Loucy (cell line): ENCODE data around the gene ATAD3B.

Experiments used
- H2AFZ ChIP-seq: fragments of 200-600 bp; sonication (generic); 2 replicates; pipeline ENCODE4 v1.6.0; 2016; ENCODE audit warnings: antibody characterized with exemption, mild to moderate bottlenecking, low read length, moderate library complexity
- H3F3A ChIP-seq: fragments of 200-600 bp; 2 replicates; pipeline ENCODE4 v1.6.0; 2016; ENCODE audit warnings: antibody characterized with exemption, low read depth, mild to moderate bottlenecking
- H3K27me3 ChIP-seq: fragments of 200-600 bp; sonication (generic); 2 replicates; pipeline ENCODE4 v1.6.1; 2014; ENCODE audit warnings: low read length, mild to moderate bottlenecking; ENCODE audit not compliant: insufficient read depth, poor library complexity, severe bottlenecking
- H3K36me3 ChIP-seq: fragments of 200-600 bp; sonication (generic); 2 replicates; pipeline ENCODE4 v1.6.1; 2016; ENCODE audit warnings: low read length; ENCODE audit not compliant: insufficient read depth
- H3K4me1 ChIP-seq: fragments of 200-600 bp; sonication (generic); 2 replicates; pipeline ENCODE4 v1.5.1; 2014; ENCODE audit warnings: low read length, mild to moderate bottlenecking; ENCODE audit not compliant: insufficient read depth, poor library complexity, severe bottlenecking
- H3K4me2 ChIP-seq: fragments of 200-600 bp; sonication (generic); 2 replicates; pipeline ENCODE4 v1.6.0; 2014; ENCODE audit warnings: antibody characterized with exemption, low read length, low read depth, mild to moderate bottlenecking; ENCODE audit not compliant: poor library complexity, severe bottlenecking
- H3K4me3 ChIP-seq: fragments of 200-600 bp; sonication (generic); 2 replicates; pipeline ENCODE4 v1.5.1; 2014; ENCODE audit warnings: low read length, mild to moderate bottlenecking, mixed read lengths; ENCODE audit not compliant: poor library complexity, severe bottlenecking
- H3K79me2 ChIP-seq: fragments of 200-600 bp; sonication (generic); 2 replicates; pipeline ENCODE4 v1.6.1; 2014; ENCODE audit warnings: low read length; ENCODE audit not compliant: insufficient read depth
- H3K9ac ChIP-seq: fragments of 200-600 bp; sonication (generic); 2 replicates; pipeline ENCODE4 v1.6.0; 2014; ENCODE audit warnings: mild to moderate bottlenecking, low read depth, low read length, moderate library complexity; ENCODE audit not compliant: poor library complexity, severe bottlenecking
- H3K9me2 ChIP-seq: fragments of 200-600 bp; sonication (generic); replicated peaks from 2 replicates; pipeline ENCODE4 v1.6.1; 2016; ENCODE audit warnings: low read depth, low read length, mixed read lengths
- H3K9me3 ChIP-seq: fragments of 200-600 bp; sonication (generic); 2 replicates; pipeline ENCODE4 v1.6.1; 2014; ENCODE audit warnings: mild to moderate bottlenecking, antibody characterized with exemption, low read length, low read depth; ENCODE audit not compliant: insufficient read depth
- H4K20me1 ChIP-seq: fragments of 200-600 bp; sonication (generic); 2 replicates; pipeline ENCODE4 v1.6.0; 2014; ENCODE audit warnings: antibody characterized with exemption, low read length, mild to moderate bottlenecking; ENCODE audit not compliant: insufficient read depth, poor library complexity, severe bottlenecking
- EZH2phosphoT487 ChIP-seq: fragments of 200-600 bp; IDR thresholded peaks from 2 replicates; pipeline ENCODE4 v1.6.1; 2018; ENCODE audit warnings: antibody characterized with exemption, mild to moderate bottlenecking, moderate library complexity, borderline replicate concordance
- TF ChIP-seq, protein P1 (sequence below): fragments of 200-600 bp; sonication (generic); conservative IDR thresholded peaks from 2 replicates; pipeline ENCODE4 v1.5.1; 2014; ENCODE audit warnings: mild to moderate bottlenecking, antibody characterized with exemption, low read length

The ATAD3B gene

DNA sequence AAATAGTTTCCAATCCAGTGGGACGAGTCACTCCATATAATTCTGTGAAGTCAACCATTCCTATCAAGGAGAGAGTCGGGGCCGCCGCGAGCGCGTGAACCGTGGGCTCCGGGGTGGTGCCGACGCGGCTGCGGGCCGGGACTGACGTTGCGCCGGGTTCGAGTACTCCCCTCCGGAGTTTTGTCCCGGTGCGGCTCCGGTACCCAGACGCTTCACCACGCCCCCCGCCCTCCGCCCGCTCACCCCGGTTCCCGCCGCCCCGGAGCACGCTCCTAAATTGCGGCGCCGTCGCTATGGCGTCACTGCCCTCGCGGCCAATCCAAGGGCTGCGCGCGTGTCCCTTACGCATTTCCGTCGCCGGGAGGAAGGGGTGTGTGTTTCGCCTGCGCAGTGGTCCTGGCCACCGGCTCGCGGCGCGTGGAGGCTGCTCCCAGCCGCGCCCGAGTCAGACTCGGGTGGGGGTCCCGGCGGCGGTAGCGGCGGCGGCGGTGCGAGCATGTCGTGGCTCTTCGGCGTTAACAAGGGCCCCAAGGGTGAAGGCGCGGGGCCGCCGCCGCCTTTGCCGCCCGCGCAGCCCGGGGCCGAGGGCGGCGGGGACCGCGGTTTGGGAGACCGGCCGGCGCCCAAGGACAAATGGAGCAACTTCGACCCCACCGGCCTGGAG is at the start of gene ATAD3B:
ATAD3B (plus strand) TSS at position 377 of the 664 bp plus-strand sequence; CDS start at position 497, 120 bp downstream.
- TF ChIP-seq, protein P1, sequence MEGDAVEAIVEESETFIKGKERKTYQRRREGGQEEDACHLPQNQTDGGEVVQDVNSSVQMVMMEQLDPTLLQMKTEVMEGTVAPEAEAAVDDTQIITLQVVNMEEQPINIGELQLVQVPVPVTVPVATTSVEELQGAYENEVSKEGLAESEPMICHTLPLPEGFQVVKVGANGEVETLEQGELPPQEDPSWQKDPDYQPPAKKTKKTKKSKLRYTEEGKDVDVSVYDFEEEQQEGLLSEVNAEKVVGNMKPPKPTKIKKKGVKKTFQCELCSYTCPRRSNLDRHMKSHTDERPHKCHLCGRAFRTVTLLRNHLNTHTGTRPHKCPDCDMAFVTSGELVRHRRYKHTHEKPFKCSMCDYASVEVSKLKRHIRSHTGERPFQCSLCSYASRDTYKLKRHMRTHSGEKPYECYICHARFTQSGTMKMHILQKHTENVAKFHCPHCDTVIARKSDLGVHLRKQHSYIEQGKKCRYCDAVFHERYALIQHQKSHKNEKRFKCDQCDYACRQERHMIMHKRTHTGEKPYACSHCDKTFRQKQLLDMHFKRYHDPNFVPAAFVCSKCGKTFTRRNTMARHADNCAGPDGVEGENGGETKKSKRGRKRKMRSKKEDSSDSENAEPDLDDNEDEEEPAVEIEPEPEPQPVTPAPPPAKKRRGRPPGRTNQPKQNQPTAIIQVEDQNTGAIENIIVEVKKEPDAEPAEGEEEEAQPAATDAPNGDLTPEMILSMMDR: no peak
- TF ChIP-seq EZH2phosphoT487: no peak
- no peaks in the 10 kb centered on the region for H3K27me3 ChIP-seq
- peak within 1 kb of the TSS; percentile 83 for H3K9ac ChIP-seq
- no peaks in the 10 kb centered on the region for H3K9me2 ChIP-seq
- H3K4me2 ChIP-seq: peak within 1 kb of the TSS; percentile 94
- 0 out of 2 replicates have a peak, but pooled peaks cover 3% of the 10 kb centered on the region for H3F3A ChIP-seq
- H4K20me1 ChIP-seq: peaks cover 12% of the 10 kb centered on the region
- peak within 1 kb of the TSS; percentile 85 for H2AFZ ChIP-seq
- peaks cover 14% of the 10 kb centered on the region for H3K4me1 ChIP-seq
- H3K36me3 ChIP-seq: no peaks in the 10 kb centered on the region
- peaks cover 24% of the 10 kb centered on the region for H3K79me2 ChIP-seq
- peak within 1 kb of the TSS; percentile 85 for H3K4me3 ChIP-seq
- no peaks in the 10 kb centered on the region for H3K9me3 ChIP-seq

DNA sequence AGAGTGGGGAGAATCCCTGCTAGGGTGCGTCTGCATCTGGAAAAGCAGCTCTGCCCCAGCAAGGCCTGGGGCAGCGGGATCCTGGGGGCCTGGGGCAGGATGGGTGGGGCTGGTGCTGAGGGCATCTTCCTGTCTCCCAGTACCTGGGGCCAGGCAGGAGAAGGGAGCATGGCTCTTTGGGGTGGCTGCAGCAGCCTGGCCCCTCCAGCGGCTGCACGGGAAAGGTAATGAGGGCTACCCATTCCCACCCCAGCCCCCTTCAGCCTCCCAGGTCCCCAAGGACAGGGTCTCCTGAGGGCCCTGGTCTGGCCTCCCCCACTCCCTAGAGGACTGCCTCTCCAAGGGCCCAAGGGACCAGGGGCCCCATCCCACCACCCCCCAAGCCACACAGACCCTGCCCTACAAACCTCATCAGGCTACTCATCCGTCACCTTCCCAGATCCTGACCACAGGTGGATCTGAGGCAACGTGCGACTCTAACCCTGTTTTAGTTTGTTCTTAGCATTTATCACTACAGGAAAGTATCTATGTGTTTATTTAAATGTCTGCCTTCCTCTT is 49.6 kb upstream of the ATAD3B start:
- Histone ChIP-seq H3F3A (no peaks in the 10 kb centered on the region), H3K36me3 (no peaks in the 10 kb centered on the region), H3K4me2 (no peak overlapping the region), H3K27me3 (no peaks in the 10 kb centered on the region), H3K79me2 (no peaks in the 10 kb centered on the region), H3K4me1 (peaks cover 11% of the 10 kb centered on the region), H3K9me2 (no peaks in the 10 kb centered on the region), H3K9me3 (no peaks in the 10 kb centered on the region), H4K20me1 (no peaks in the 10 kb centered on the region), H3K4me3 (no peak overlapping the region), H2AFZ (no peak overlapping the region), H3K9ac (no peak overlapping the region)
- no peak for TF ChIP-seq EZH2phosphoT487
- TF ChIP-seq, protein P1: no peak

DNA sequence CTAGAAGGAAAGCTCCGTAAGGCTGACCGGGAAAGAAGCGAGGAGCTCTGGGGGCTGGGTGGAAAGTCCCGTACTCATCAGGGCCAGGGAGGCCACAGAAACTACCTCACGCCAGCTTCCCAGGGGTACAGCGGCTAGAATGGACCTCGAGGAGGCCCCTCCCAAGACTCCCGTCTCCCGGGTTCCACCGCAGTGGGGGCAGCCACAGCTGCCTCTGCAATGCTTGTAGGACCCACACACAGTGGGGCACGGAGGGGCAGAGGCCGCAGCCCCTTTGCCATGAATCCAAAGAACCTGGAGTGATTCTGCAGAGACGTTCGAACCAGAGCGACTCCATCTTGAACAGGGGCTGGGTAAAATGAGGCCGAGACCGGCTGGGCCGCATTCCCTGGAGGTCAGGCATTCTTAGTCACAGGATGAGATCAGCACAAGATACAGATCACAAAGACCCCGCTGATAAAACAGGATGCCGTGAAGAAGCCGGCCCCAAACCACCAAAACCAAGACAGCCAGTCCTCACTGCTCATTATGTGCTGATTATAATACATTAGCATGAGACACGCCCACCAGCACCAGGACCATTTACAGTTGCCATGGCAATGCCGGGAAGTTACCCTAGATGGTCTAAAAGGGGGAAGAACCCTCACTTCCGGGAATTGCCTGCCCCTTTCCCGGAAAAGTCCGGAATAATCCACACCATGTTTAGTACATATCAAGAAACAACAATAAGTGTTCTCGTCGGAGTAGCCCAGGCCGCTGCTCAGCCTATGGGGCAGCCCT is 48.9 kb upstream of the ATAD3B start:
- no peaks in the 10 kb centered on the region for H3F3A ChIP-seq
- no peaks in the 10 kb centered on the region for H3K9me3 ChIP-seq
- H3K9ac ChIP-seq: no peak overlapping the region
- no peak overlapping the region for H3K4me3 ChIP-seq
- peaks cover 11% of the 10 kb centered on the region for H3K4me1 ChIP-seq
- H3K9me2 ChIP-seq: no peaks in the 10 kb centered on the region
- no peaks in the 10 kb centered on the region for H3K36me3 ChIP-seq
- no peak overlapping the region for H3K4me2 ChIP-seq
- TF ChIP-seq, protein P1: no peak
- TF ChIP-seq EZH2phosphoT487: no peak
- no peak overlapping the region for H2AFZ ChIP-seq
- H3K79me2 ChIP-seq: no peaks in the 10 kb centered on the region
- no peaks in the 10 kb centered on the region for H3K27me3 ChIP-seq
- H4K20me1 ChIP-seq: no peaks in the 10 kb centered on the region
